ENCODE results near the gene DCXR. TPM values are rescaled to one million over a fixed set of nuclear protein-coding genes. Genes with fewer than 3 reads are reported as not detected.

The DCXR gene
- total and polyA plus RNA-seq, 2 experiments from 2014 or later, result 70.2 to 75.8 TPM

- Histone ChIP-seq H3K79me2 (ENCODE audit: insufficient read depth) (no peaks in the 10 kb centered on the region), H3K4me2 (ENCODE audit: unreplicated experiment) (no peak overlapping the region), H3K36me3 (ENCODE audit: low read depth) (no peaks in the 10 kb centered on the region), H3K9me2 (ENCODE audit: insufficient read depth) (no peaks in the 10 kb centered on the region), H3K9ac (no peak overlapping the region), H3K9me3 (ENCODE audit: low read depth) (no peaks in the 10 kb centered on the region), H3K4me3 (no peak overlapping the region), H2AFZ (no peak overlapping the region), H3K27ac (no peak overlapping the region), H4K20me1 (ENCODE audit: insufficient read depth) (no peaks in the 10 kb centered on the region), H3F3A (ENCODE audit: insufficient read depth) (no peaks in the 10 kb centered on the region), H3K27me3 (replicated peaks; ENCODE audit: insufficient read depth) (no peaks in the 10 kb centered on the region), H3K4me1 (ENCODE audit: insufficient read depth) (no peaks in the 10 kb centered on the region)
- DNase-seq, result no peak
- TF ChIP-seq EZH2 (IDR thresholded peaks at IDR 0.05; ENCODE audit: insufficient read depth, poor library complexity, severe bottlenecking), result no peak
- TF ChIP-seq EZH2phosphoT487 (IDR thresholded peaks at IDR 0.05; ENCODE audit: insufficient read depth, low read depth), result no peak
- 87 to 89% methylated on average over 27 to 31 of the region's 31 CpGs for WGBS, 2 experiments (ENCODE audit: low coverage in 1 of 2, low lambda C conversion rate in 2 of 2, missing lambda C conversion rate in 2 of 2)
- in situ Hi-C loops (cut with MboI), result no loop called here
These were observed 47.0 kb upstream of the DCXR start for GRCh38 chr17:82084373-82085030.

GRCh38 chr17:82083533-82084359 is 46.2 kb upstream of the DCXR start:
- Histone ChIP-seq H3F3A (ENCODE audit: insufficient read depth) (no peaks in the 10 kb centered on the region), H3K27me3 (replicated peaks; ENCODE audit: insufficient read depth) (no peaks in the 10 kb centered on the region), H3K27ac (no peak overlapping the region), H3K4me2 (ENCODE audit: unreplicated experiment) (no peak overlapping the region), H3K4me3 (no peak overlapping the region), H3K79me2 (ENCODE audit: insufficient read depth) (no peaks in the 10 kb centered on the region), H3K4me1 (ENCODE audit: insufficient read depth) (no peaks in the 10 kb centered on the region), H3K9me3 (ENCODE audit: low read depth) (no peaks in the 10 kb centered on the region), H4K20me1 (ENCODE audit: insufficient read depth) (no peaks in the 10 kb centered on the region), H2AFZ (no peak overlapping the region), H3K9ac (no peak overlapping the region), H3K36me3 (ENCODE audit: low read depth) (no peaks in the 10 kb centered on the region), H3K9me2 (ENCODE audit: insufficient read depth) (no peaks in the 10 kb centered on the region)
- WGBS, 2 experiments (ENCODE audit: low coverage in 1 of 2, low lambda C conversion rate in 2 of 2, missing lambda C conversion rate in 2 of 2), result 93 to 94% methylated on average over 42 to 55 of the region's 55 CpGs
- no peak for DNase-seq
- in situ Hi-C loops (cut with MboI), result no loop called here
- no peak for TF ChIP-seq EZH2phosphoT487 (IDR thresholded peaks at IDR 0.05; ENCODE audit: insufficient read depth, low read depth)
- TF ChIP-seq EZH2 (IDR thresholded peaks at IDR 0.05; ENCODE audit: insufficient read depth, poor library complexity, severe bottlenecking), result no peak

- Histone ChIP-seq H3K9me3 (ENCODE audit: low read depth) (no peaks in the 10 kb centered on the region), H3K27me3 (replicated peaks; ENCODE audit: insufficient read depth) (no peaks in the 10 kb centered on the region), H3K4me1 (ENCODE audit: insufficient read depth) (no peaks in the 10 kb centered on the region), H3K36me3 (ENCODE audit: low read depth) (no peaks in the 10 kb centered on the region), H3K4me3 (no peak overlapping the region), H2AFZ (no peak overlapping the region), H4K20me1 (ENCODE audit: insufficient read depth) (no peaks in the 10 kb centered on the region), H3K9ac (no peak overlapping the region), H3K9me2 (ENCODE audit: insufficient read depth) (no peaks in the 10 kb centered on the region), H3F3A (ENCODE audit: insufficient read depth) (no peaks in the 10 kb centered on the region), H3K4me2 (ENCODE audit: unreplicated experiment) (no peak overlapping the region), H3K27ac (no peak overlapping the region), H3K79me2 (ENCODE audit: insufficient read depth) (no peaks in the 10 kb centered on the region)
- WGBS, 2 experiments (ENCODE audit: low coverage in 1 of 2, low lambda C conversion rate in 2 of 2, missing lambda C conversion rate in 2 of 2), result 96 to 97% methylated on average over 16 to 24 of the region's 24 CpGs
- DNase-seq, result no peak
- TF ChIP-seq EZH2phosphoT487 (IDR thresholded peaks at IDR 0.05; ENCODE audit: insufficient read depth, low read depth) (no peak), EZH2 (IDR thresholded peaks at IDR 0.05; ENCODE audit: insufficient read depth, poor library complexity, severe bottlenecking) (no peak)
- in situ Hi-C loops (cut with MboI), result no loop called here
These were observed 45.5 kb upstream of the DCXR start for GRCh38 chr17:82083009-82083408.

GRCh38 chr17:82082456-82082855 is 45.0 kb upstream of the DCXR start:
- no peak overlapping the region for H3K27ac ChIP-seq
- no peaks in the 10 kb centered on the region for H3K4me1 ChIP-seq (ENCODE audit: insufficient read depth)
- no peaks in the 10 kb centered on the region for H3K36me3 ChIP-seq (ENCODE audit: low read depth)
- no peak overlapping the region for H3K4me3 ChIP-seq
- no peaks in the 10 kb centered on the region for H3K9me3 ChIP-seq (ENCODE audit: low read depth)
- no peaks in the 10 kb centered on the region for H4K20me1 ChIP-seq (ENCODE audit: insufficient read depth)
- no peaks in the 10 kb centered on the region for H3K9me2 ChIP-seq (ENCODE audit: insufficient read depth)
- H3F3A ChIP-seq (ENCODE audit: insufficient read depth), result no peaks in the 10 kb centered on the region
- WGBS, 2 experiments (ENCODE audit: low coverage in 1 of 2, low lambda C conversion rate in 2 of 2, missing lambda C conversion rate in 2 of 2), result 93 to 94% methylated on average over 16 to 19 of the region's 19 CpGs
- no peak overlapping the region for H3K4me2 ChIP-seq (ENCODE audit: unreplicated experiment)
- H3K9ac ChIP-seq, result no peak overlapping the region
- H2AFZ ChIP-seq, result no peak overlapping the region
- H3K27me3 ChIP-seq (replicated peaks; ENCODE audit: insufficient read depth), result no peaks in the 10 kb centered on the region
- H3K79me2 ChIP-seq (ENCODE audit: insufficient read depth), result no peaks in the 10 kb centered on the region
- TF ChIP-seq EZH2phosphoT487 (IDR thresholded peaks at IDR 0.05; ENCODE audit: insufficient read depth, low read depth), result no peak
- TF ChIP-seq EZH2 (IDR thresholded peaks at IDR 0.05; ENCODE audit: insufficient read depth, poor library complexity, severe bottlenecking), result no peak
- in situ Hi-C loops (cut with MboI), result no loop called here
- DNase-seq, result no peak
